ENCODE results near the gene TEAD1.

- TF ChIP-seq CTCF (IDR thresholded peaks at IDR 0.05; ENCODE audit: poor library complexity, severe bottlenecking) = no peak
- TF ChIP-seq EZH2 (IDR thresholded peaks at IDR 0.05; ENCODE audit: borderline replicate concordance, insufficient read depth, low read length, poor library complexity, severe bottlenecking) = no peak
- TF ChIP-seq MXI1 (conservative IDR thresholded peaks at IDR 0.05; ENCODE audit: poor library complexity, severe bottlenecking) = no peak
- TF ChIP-seq TAF1 (IDR thresholded peaks at IDR 0.05; ENCODE audit: low read depth) = no peak
Measured at GRCh38 chr11:12975195-12975594, 301.0 kb downstream of the TEAD1 start.

Measured in neural cell (in vitro differentiated cells).